NOMO-1 treated with dmso at 0.1 percent for 144 hours (cell line): Measurements from ENCODE around the gene TAF6L.
"Not testable (repeated sequence)": the region's sequence is repeated elsewhere in the genome, so short reads cannot be mapped to it uniquely, and the experiment has no call there.

Experiments
- DNase-seq: peaks from one replicate; lab custom pipeline; 2025; ENCODE audit not compliant: unreplicated experiment; lab: John Stamatoyannopoulos, UW

TAF6L gene

GRCh38 chr11:62757846-62758788 lies 13.1 kb upstream of the TAF6L start:
- no peak for DNase-seq

GRCh38 chr11:62760867-62761227 lies 10.3 kb upstream of the TAF6L start:
- DNase-seq, result not testable (repeated sequence)

- DNase-seq, result peak; percentile 51
Measured at GRCh38 chr11:62770778-62771143, 435 bp upstream of the TAF6L start.

GRCh38 chr11:62774407-62774806 lies 3.2 kb downstream of the TAF6L start:
- no peak for DNase-seq

GRCh38 chr11:62775646-62776045 lies 4.5 kb downstream of the TAF6L start:
- no peak for DNase-seq

- no peak for DNase-seq
Measured at GRCh38 chr11:62777389-62777788, 6.2 kb downstream of the TAF6L start.

GRCh38 chr11:62778441-62778840 lies 7.2 kb downstream of the TAF6L start:
- DNase-seq, result no peak

- no peak for DNase-seq
Measured at GRCh38 chr11:62782753-62783152, 11.6 kb downstream of the TAF6L start.

- peak; percentile 76 for DNase-seq
Measured at GRCh38 chr11:62786318-62787004, 15.3 kb downstream of the TAF6L start.

- DNase-seq, result peak; percentile 97
Measured at GRCh38 chr11:62787005-62787759, 16.0 kb downstream of the TAF6L start, which contains the start of gene TMEM179B. Gene TMEM179B, plus strand, starts transcription at chr11:62787402. Its CDS starts 30 bp downstream, at chr11:62787432.

GRCh38 chr11:62788991-62789390 lies 17.8 kb downstream of the TAF6L start:
- no peak for DNase-seq

GRCh38 chr11:62789576-62789975 lies 18.4 kb downstream of the TAF6L start:
- no peak for DNase-seq

- DNase-seq, result peak; percentile 86
Measured at GRCh38 chr11:62791501-62792201, 20.5 kb downstream of the TAF6L start, which contains the start of gene TMEM223. Gene TMEM223, minus strand, starts transcription at chr11:62792006. Its CDS starts 12 bp downstream, at chr11:62791994.

- DNase-seq, result no peak
Measured at GRCh38 chr11:62792202-62792575, 21.0 kb downstream of the TAF6L start.

GRCh38 chr11:62794201-62794775 lies 23.1 kb downstream of the TAF6L start:
- no peak for DNase-seq

GRCh38 chr11:62796281-62796680 lies 25.1 kb downstream of the TAF6L start:
- DNase-seq, result no peak

GRCh38 chr11:62799486-62799885 lies 28.3 kb downstream of the TAF6L start:
- no peak for DNase-seq

GRCh38 chr11:62801071-62801470 lies 29.9 kb downstream of the TAF6L start:
- DNase-seq, result no peak

- no peak for DNase-seq
Measured at GRCh38 chr11:62804310-62805075, 33.3 kb downstream of the TAF6L start.
